ENCODE results near the gene PPP1R15A. TPM values are rescaled to one million over a fixed set of nuclear protein-coding genes. Genes with fewer than 3 reads are reported as not detected.
"Not testable (repeated sequence)": the region's sequence is repeated elsewhere in the genome, so short reads cannot be mapped to it uniquely, and the experiment has no call there.

The PPP1R15A gene
- polyA plus RNA-seq, 1 donor from 2014 or later: 73.6 TPM

DNA sequence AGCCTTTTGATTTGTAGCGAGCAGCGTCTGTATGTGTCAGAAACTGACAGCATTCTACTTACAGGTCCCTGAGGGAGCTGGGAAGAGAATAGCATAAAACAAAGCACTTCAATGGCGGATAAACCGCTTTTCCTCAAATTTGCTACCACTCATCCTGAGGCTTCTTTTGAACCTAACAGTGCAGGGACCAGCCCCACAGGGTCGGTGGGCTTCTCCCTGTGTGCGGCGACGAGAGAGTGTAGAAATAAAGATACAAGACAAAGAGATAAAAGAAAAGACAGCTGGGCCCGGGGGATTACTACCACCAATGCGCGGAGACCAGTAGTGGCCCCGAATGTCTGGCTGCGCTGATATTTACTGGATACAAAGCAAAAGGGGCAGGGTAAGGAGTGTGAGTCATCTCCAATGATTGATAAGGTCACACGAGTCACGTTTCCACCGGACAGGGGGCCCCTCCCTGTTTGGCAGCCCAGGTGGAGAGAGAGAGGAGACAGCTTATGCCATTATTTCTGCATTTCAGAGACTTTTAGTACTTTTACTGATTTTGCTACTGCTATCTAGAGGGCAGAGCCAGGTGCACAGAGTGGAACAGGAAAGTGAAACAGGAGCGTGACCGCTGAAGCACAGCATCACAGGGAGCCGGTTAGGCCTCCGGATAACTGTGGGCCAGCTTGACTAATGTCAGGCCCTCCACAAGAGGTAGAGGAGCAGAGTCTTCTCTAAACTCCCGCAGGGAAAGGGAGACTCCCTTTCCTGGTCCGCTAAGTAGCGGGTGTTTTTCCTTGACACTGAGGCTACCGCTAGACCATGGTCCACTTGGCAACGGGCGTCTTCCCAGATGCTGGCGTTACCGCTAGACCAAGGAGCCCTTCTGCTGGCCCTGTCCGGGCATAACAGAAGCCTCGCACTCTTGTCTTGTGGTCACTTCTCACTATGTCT, 4.1 kb downstream of the PPP1R15A start:
- TF ChIP-seq EP300 (conservative IDR thresholded peaks at IDR 0.05; ENCODE audit: poor library complexity, severe bottlenecking) (peak; percentile 48), POLR2AphosphoS5 (IDR thresholded peaks at IDR 0.05) (peak; percentile 23)
- not testable (repeated sequence) for H3K27me3 ChIP-seq (ENCODE audit: insufficient read depth, low read depth, low read length); H3K9me2 ChIP-seq (ENCODE audit: insufficient read depth, low read length); H3K36me3 ChIP-seq (ENCODE audit: insufficient read depth, low read length); H4K20me1 ChIP-seq (ENCODE audit: insufficient read depth); H2AFZ ChIP-seq (ENCODE audit: low read depth, low read length); H3F3A ChIP-seq (ENCODE audit: insufficient read depth, low read length, poor library complexity, severe bottlenecking); H3K9me3 ChIP-seq (ENCODE audit: low read length)
- Histone ChIP-seq H3K4me3 (ENCODE audit: low read length) (peak overlapping the region; percentile 84), H3K27ac (ENCODE audit: low read length) (peak overlapping the region; percentile 90), H3K4me2 (ENCODE audit: low read length) (peak overlapping the region; percentile 82), H3K79me2 (replicated peaks; ENCODE audit: insufficient read depth, low read length) (peaks cover 37% of the 10 kb centered on the region), H3K9ac (ENCODE audit: low read length) (peak overlapping the region; percentile 75)

GRCh38 chr19:48877855-48878195, 5.6 kb downstream of the PPP1R15A start:
- Histone ChIP-seq H3K9me2 (ENCODE audit: insufficient read depth, low read length) (no peaks in the 10 kb centered on the region), H3K9me3 (ENCODE audit: low read length) (no peaks in the 10 kb centered on the region), H3K79me2 (replicated peaks; ENCODE audit: insufficient read depth, low read length) (peaks cover 32% of the 10 kb centered on the region), H3K4me2 (ENCODE audit: low read length) (no peak overlapping the region), H4K20me1 (ENCODE audit: insufficient read depth) (no peaks in the 10 kb centered on the region), H3K9ac (ENCODE audit: low read length) (no peak overlapping the region), H3K4me3 (ENCODE audit: low read length) (no peak overlapping the region), H3K27me3 (ENCODE audit: insufficient read depth, low read depth, low read length) (no peaks in the 10 kb centered on the region), H2AFZ (ENCODE audit: low read depth, low read length) (no peak overlapping the region), H3K36me3 (ENCODE audit: insufficient read depth, low read length) (peaks cover 6% of the 10 kb centered on the region), H3K27ac (ENCODE audit: low read length) (no peak overlapping the region), H3F3A (ENCODE audit: insufficient read depth, low read length, poor library complexity, severe bottlenecking) (no peaks in the 10 kb centered on the region)
- TF ChIP-seq EP300 (conservative IDR thresholded peaks at IDR 0.05; ENCODE audit: poor library complexity, severe bottlenecking): no peak
- TF ChIP-seq EZH2 (IDR thresholded peaks at IDR 0.05; ENCODE audit: borderline replicate concordance, insufficient read depth, low read length, poor library complexity, severe bottlenecking): no peak
- TF ChIP-seq RAD21 (conservative IDR thresholded peaks at IDR 0.05): no peak
- TF ChIP-seq CTCF (IDR thresholded peaks at IDR 0.05; ENCODE audit: poor library complexity, severe bottlenecking): no peak
- no peak for TF ChIP-seq REST (IDR thresholded peaks at IDR 0.05; ENCODE audit: borderline replicate concordance)
- TF ChIP-seq TAF1 (IDR thresholded peaks at IDR 0.05; ENCODE audit: low read depth): no peak
- TF ChIP-seq POLR2AphosphoS5 (IDR thresholded peaks at IDR 0.05): no peak
- no peak for TF ChIP-seq SMC3 (conservative IDR thresholded peaks at IDR 0.05; ENCODE audit: poor library complexity)

All from neural cell (in vitro differentiated cells).